GM10847 (cell line): ENCODE measurements around the gene CCDC150.

Experiments used
- POLR2A ChIP-seq: IDR thresholded peaks from 2 replicates; pipeline ENCODE4 v1.6.1; 2011; ENCODE audit not compliant: insufficient read length; ENCODE audit errors: extremely low read depth

The CCDC150 gene

GRCh38 chr2:196737046-196737445 lies 97.5 kb downstream of the CCDC150 start:
- TF ChIP-seq POLR2A: no peak

- TF ChIP-seq POLR2A: no peak
These were observed 99.5 kb downstream of the CCDC150 start for GRCh38 chr2:196739031-196739430.

- TF ChIP-seq POLR2A: no peak
These were observed 102.7 kb downstream of the CCDC150 start for GRCh38 chr2:196742216-196742615.

DNA sequence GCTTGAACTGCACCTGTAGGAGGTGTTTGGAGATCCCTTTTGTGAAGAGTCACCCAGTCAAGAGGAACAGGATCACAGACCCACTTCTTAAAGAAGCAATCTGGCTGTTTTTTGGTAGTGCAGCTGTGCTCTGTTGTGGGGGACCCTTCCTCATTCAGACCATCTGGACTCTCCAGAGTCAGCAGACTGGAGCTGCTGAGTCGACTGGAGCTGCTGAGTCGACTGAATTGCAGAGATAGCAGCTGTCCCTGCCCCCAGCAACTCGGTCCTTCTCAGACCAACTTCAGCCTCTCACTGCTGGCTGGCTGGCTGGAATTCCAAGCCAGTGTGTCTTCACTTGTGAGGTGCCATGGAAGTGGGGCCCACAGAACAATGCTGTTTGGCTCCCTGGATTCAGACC lies 103.2 kb downstream of the CCDC150 start:
- no peak for TF ChIP-seq POLR2A

DNA sequence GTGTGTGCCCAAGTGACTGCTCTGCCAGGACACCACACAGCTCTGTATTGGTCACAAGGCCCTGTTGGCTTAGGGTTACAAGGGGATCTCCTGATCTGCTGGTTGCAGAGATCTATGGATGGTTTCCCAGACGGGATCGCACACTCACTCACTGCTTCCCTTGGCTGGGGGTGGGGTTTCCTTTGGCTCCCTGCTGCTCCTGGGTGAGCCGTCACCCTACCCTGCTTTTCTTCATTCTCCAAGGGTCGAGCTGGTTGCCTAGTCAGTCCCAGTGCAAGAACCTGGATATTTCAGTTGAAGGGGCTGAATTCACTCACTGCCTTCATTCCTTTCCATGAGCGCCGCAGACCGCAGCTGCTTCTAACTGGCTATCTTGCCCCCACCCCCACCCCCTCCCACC lies 103.7 kb downstream of the CCDC150 start:
- TF ChIP-seq POLR2A: no peak

DNA sequence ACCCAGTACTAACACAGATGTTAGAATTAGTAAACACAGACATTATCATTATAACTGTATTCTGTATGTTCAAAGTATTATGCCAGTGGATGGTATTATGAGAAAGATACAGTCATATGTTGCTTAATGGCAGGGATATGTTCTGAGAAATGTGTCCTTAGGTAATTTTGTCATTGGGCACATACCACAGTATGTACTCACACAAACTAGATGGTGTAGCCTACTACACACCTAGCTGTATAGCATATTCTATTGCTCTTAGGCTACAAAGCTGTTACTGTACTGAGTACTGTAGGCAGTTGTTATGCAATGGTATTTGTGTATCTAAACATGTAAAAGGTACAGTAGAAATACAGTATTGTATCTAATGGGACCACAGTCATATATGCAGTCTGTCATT lies 106.2 kb downstream of the CCDC150 start:
- TF ChIP-seq POLR2A: no peak

- no peak for TF ChIP-seq POLR2A
These were observed 107.9 kb downstream of the CCDC150 start for GRCh38 chr2:196747400-196747799.

GRCh38 chr2:196748123-196748522 lies 108.6 kb downstream of the CCDC150 start:
- no peak for TF ChIP-seq POLR2A

DNA sequence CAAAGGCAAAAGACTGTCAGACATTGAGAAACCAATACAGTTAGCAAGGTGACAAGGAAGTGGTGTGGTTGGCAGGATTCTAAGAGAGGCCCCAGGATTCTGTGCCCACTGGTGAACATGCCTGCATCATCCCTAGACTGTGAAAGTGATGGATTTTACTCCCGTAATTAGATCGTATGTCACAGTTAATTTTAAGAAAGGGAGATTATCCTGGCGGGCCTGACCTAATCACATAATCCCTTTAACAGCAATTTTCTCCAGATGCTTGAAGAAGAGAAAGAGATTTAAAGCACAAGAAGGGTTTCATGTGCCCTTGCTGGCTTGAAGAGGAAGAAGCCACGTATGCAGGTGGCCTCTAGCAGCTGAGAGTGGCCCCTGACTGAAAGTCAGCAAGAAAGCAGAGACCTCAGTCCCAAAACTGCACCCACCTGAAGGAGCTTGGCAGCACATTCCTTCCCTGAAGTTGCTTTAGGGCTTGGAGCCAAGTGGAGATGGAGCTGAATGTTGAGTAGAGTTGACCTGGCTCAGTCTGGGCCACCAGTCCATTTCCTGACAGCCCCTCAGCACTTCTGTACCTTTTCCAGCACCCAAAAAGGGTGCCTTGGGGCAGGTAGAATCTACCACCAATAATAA lies 110.9 kb downstream of the CCDC150 start:
- TF ChIP-seq POLR2A: no peak

GRCh38 chr2:196750977-196751631 lies 111.6 kb downstream of the CCDC150 start:
- no peak for TF ChIP-seq POLR2A

- no peak for TF ChIP-seq POLR2A
These were observed 119.2 kb downstream of the CCDC150 start for GRCh38 chr2:196758474-196759377.

GRCh38 chr2:196759378-196759706 lies 119.8 kb downstream of the CCDC150 start:
- no peak for TF ChIP-seq POLR2A

DNA sequence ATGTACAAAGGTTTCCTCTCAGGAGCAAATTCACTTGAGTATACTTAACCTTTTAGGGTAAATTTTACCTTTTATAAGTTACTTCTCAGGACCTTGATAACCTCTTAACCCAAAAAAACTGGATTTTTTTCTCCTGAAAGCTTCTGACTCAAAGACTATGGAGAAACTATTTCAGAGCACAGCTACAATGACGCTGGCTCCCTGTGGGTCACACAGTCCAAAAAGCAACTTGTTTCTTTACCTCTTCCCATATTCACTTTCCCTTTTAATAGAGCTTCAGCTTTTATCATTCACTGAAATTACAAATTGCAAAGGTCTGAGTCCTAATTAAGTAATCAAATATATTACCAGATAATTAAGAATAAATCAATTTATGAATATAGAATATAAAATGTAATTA lies 127.6 kb downstream of the CCDC150 start:
- no peak for TF ChIP-seq POLR2A
